ENCODE data around the gene ZNF605.
"Not testable (repeated sequence)": the region's sequence is repeated elsewhere in the genome, so short reads cannot be mapped to it uniquely, and the experiment has no call there.

The ZNF605 gene

GRCh38 chr12:132948146-132949066, 7.7 kb downstream of the ZNF605 start:
- no peak for DNase-seq

GRCh38 chr12:132946246-132946820, 9.8 kb downstream of the ZNF605 start:
- no peak for DNase-seq

- DNase-seq: no peak
Measured at GRCh38 chr12:132945806-132946205, 10.3 kb downstream of the ZNF605 start.

- no peak for DNase-seq
Measured at GRCh38 chr12:132942611-132943010, 13.5 kb downstream of the ZNF605 start.

GRCh38 chr12:132941336-132941954, 14.7 kb downstream of the ZNF605 start:
- DNase-seq: no peak

- DNase-seq: no peak
Measured at GRCh38 chr12:132940071-132940719, 15.9 kb downstream of the ZNF605 start.

- not testable (repeated sequence) for DNase-seq
Measured at GRCh38 chr12:132938807-132939206, 17.3 kb downstream of the ZNF605 start.

GRCh38 chr12:132937476-132937875, 18.6 kb downstream of the ZNF605 start:
- DNase-seq: no peak

GRCh38 chr12:132936921-132937320, 19.2 kb downstream of the ZNF605 start:
- DNase-seq: not testable (repeated sequence)

- DNase-seq: no peak
Measured at GRCh38 chr12:132936163-132936562, 19.9 kb downstream of the ZNF605 start.

GRCh38 chr12:132926415-132926833, 29.7 kb downstream of the ZNF605 start:
- DNase-seq: no peak

GRCh38 chr12:132925597-132926414, 30.3 kb downstream of the ZNF605 start:
- no peak for DNase-seq

GRCh38 chr12:132924356-132924755, 31.8 kb downstream of the ZNF605 start:
- no peak for DNase-seq

GRCh38 chr12:132923356-132923909, 32.7 kb downstream of the ZNF605 start:
- no peak for DNase-seq

GRCh38 chr12:132922676-132923075, 33.4 kb downstream of the ZNF605 start:
- no peak for DNase-seq

- no peak for DNase-seq
Measured at GRCh38 chr12:132921685-132922084, 34.4 kb downstream of the ZNF605 start.

GRCh38 chr12:132918680-132919079, 37.4 kb downstream of the ZNF605 start:
- no peak for DNase-seq

- no peak for DNase-seq
Measured at GRCh38 chr12:132909030-132909368, 47.1 kb downstream of the ZNF605 start.

GRCh38 chr12:132908145-132909029, 47.7 kb downstream of the ZNF605 start:
- peak; percentile 95 for DNase-seq

- not testable (repeated sequence) for DNase-seq
Measured at GRCh38 chr12:132907789-132908144, 48.3 kb downstream of the ZNF605 start.

GRCh38 chr12:132907216-132907615, 48.9 kb downstream of the ZNF605 start:
- no peak for DNase-seq

Data from kidney glomerular epithelial cell (primary cell).